HG03439 (cell line): ENCODE data around the gene MUC22.
"Not testable (repeated sequence)": the region's sequence is repeated elsewhere in the genome, so short reads cannot be mapped to it uniquely, and the experiment has no call there.

ENCODE experiments used
- ATAC-seq: cut with Tn5 transposase; IDR thresholded peaks from one replicate; pipeline ENCODE4 v1.9.1; 2021; ENCODE audit warnings: mild to moderate bottlenecking, moderate library complexity; ENCODE audit not compliant: unreplicated experiment

Gene MUC22

DNA sequence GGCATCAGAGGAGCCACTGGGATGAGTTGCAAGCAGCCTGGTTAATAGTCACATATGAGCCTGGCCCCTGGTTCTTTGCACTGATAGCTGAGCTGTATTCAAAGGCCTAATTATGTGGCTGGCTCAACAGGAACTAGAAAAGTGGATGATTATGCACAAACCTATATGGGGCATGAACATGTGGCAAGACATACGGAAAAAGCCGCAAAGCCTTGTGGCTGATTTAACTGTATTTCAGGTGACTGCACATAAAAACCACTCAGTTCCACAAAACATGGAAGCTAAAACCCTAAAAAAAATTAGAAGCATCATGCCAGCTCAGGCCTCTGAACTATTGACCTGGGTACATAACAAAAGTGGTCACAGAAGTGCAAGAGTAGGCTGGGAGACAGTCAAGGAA is 13.0 kb upstream of the MUC22 start:
- ATAC-seq = no peak

DNA sequence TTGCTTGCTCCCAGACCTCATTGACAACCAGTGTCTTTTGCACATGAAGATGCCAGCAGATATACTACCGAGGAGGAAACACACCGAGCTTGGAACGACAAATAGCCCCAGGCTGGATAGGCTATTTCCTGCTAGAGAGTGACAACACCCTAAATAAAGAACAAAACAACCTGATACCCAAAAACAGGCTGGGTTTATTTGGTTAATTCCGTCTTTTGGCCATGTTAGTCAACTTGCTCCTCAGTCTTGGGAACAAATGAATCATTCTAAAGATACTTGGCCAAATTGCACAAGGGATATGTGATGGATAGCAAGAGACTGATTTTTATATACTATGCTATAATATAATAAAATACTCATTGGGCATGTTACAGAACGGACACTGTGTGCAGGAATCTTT is 11.5 kb upstream of the MUC22 start:
- ATAC-seq = no peak

DNA sequence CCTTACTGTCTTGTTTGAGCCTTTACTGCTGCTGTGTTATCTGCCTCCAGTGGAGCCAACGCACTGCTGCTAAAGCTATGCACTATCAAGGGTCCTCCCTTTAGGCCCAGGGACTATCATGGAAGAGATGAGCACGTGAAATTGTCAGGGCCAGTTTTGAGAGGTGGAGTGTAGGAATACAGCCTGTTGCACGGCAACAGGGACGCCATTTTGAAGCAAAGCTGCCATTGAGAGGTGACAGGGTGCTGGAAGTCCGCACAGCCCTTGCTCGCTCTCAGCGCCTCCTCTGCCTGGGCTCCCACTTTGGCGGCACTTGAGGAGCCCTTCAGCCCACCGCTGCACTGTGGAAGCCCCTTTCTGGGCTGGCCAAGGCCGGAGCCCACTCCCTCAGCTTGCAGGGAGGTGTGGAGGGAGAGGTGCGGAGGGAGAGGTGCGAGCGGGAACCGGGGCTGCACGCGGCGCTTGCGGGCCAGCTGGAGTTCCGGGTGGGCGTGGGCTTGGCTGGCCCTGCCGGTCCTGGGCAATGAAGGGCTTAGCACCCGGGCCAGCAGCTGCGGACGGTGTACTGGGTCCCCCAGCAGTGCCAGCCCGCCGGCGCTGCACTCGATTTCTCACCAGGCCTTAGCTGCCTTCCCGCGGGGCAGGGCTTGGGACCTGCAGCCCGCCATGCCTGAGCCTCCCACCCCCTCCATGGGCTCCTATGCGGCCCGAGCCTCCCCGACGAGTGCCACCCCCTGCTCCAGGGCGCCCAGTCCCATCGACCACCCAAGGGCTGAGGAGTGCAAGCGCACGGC is 10.0 kb upstream of the MUC22 start:
- not testable (repeated sequence) for ATAC-seq

DNA sequence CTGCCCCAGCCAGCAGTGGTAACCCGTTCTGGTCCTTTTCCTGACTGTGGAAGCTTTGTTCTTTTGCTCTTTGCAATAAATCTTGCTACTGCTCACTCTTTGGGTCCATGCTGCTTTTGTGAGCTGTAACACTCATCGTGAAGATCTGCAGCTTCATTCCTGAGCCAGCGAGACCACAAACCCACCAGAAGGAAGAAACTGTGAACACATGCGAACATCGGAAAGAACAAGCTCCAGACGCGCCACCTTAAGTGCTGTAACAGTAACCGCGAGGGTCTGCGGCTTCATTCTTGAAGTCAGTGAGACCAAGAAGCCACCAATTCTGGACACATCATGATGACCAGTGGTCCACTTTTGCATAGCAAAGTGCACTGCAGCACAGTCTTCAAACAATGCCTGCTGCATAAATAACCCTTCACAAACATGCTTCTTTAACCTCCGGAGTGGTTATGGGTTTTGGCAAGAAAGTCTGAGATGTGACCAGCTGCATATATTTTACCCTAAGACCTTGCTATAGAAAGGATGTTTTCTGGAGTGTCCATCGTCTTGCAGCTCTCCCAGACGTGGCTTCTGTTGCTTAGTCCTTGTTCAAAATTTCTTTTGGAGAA is 8.9 kb upstream of the MUC22 start:
- no peak for ATAC-seq

DNA sequence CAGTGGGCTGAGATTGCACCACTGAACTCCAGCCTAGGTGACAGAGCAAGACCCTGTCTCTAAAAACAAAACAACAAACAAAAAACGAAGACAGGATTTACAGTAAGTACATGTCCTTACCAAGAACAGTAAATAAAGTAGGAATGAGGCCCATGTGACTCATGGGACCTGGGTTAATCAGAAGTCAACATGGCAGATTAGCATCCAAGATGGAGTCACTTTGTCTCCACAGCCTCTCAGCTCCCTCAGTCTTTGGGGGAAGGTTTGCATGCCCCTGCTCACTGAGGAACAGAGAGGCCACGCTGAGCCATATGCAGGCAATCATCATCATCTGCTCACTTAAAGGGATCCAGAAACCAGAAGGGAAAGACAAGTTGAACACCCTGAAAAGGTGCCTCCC is 7.8 kb upstream of the MUC22 start:
- no peak for ATAC-seq

DNA sequence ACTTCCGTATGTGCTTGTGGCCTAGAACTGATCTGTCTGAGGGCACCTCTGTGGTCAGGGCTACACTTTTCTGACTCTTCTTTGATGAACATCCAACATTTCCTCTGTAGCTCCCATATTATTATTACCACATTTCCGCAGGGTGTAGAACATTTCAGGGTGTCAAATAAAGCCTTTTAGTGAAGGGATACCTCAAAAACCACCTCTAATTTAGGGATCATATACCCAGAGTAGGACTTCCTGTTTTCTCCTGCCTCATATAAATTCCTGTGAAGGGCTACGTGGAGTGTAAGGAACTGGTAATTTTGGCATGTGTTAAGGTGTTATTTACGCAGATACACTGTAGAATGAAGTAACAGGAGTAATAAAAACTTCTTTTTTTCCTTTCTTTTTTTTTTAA is 5.5 kb upstream of the MUC22 start:
- ATAC-seq = no peak

DNA sequence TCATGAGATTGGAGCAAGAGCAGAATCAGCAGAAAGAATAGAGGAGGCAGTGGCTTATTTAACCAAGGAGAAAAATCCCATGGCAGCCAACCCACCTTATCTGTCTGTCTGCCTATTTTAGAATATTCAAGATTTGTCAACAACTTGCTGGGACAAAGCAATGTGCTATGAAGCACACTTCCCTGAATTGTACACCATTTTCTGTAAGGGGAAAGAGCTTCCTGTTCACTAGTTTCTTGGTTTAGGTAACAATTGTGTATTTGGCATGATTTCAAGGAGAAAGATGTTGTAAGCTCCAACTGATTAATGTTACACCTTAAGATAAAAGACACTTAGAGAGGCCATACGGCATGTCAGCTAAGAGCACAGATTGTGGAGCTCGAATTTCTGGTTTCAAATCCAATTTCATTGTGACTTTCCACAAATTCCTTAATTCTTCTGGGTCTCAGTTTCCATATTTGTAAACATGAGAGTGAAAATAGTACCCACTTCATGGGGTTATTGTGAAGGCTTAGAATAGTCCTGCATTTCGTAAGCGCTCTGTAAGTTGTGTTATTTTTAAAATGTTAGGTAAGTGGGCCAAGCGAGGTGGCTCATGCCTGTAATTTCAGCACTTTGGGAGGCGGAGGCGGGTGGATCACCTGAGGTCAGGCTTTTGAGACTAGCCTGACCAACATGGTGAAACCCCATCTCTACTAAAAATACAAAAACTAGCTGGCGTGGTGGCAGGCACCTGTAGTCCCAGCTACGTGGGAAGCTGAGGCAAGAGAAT is 4.8 kb upstream of the MUC22 start:
- no peak for ATAC-seq

DNA sequence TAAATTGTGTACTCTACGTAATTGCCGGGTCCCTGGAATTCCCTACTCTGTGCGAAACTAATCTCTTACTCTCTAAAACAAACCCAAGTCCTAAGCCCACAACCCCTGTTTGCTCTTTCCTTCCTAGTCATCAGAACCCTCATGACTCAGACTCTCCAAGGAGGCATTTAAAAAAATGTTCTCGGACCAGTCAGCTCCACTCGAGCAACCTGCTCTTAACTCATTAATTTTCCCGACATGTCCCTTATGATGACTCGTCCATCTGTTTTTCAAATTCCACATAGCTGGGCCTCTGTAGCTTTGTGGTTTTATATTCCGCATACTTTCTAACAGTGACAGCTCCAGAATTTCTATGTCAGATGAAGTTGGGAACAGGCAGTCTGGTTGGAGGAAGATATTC is 2.6 kb upstream of the MUC22 start:
- ATAC-seq = no peak

DNA sequence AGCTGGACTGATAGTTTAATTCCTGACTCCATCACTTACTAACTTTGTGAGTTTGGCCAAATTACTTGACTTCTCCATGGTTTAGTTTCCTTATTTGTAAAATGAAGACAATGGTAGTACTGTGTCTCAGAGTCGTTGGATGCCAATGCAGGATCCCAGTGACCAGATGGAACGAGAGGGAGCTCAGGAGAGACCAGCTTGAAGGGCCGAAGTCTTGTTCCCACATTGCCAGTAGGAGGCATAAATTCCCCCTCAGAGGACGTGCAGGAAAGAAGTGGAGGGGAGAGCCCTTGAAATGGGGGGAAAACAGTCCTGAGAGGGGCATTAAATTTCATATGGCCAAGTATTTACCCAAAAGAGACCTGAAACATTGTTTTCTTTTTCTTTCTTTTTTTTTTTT is 2.1 kb upstream of the MUC22 start:
- no peak for ATAC-seq

DNA sequence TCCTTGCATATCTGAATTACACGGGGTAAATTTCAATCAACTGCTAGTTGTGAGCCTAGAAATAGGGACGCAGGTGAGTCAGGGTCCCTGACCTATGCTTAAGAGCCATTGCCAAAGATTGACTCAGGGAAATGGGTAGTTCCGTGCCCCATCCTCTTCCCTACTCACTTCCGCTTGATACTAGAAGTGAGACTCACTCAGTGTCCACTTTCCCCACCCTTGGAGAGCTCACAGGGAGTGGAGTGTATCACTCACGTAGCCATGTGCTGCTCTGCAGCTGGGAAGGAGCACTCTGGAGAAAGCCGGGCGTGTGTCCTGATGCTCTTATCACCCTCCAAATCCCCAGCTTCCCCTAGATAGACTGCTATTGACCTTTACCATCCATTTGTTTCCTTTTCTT is 543 bp upstream of the MUC22 start:
- ATAC-seq = no peak

DNA sequence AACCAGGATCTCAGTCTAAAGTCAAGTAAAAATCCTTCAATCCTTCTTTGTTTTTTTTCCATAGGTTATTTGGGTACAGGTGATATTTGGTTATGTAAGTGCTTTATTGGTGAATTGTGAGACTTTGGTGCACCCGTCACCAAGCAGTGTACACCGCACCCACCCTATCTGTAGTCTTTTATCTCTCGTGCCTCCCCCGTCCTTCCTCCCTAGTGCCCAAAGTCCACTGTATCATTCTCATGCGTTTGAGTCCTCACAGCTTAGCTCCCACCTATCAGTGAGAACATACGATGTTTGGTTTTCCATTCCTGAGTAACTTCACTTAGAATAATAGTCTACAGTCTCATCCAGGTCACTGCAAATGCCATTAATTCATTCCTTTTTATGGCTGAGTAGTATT is 879 bp downstream of the MUC22 start:
- no peak for ATAC-seq

DNA sequence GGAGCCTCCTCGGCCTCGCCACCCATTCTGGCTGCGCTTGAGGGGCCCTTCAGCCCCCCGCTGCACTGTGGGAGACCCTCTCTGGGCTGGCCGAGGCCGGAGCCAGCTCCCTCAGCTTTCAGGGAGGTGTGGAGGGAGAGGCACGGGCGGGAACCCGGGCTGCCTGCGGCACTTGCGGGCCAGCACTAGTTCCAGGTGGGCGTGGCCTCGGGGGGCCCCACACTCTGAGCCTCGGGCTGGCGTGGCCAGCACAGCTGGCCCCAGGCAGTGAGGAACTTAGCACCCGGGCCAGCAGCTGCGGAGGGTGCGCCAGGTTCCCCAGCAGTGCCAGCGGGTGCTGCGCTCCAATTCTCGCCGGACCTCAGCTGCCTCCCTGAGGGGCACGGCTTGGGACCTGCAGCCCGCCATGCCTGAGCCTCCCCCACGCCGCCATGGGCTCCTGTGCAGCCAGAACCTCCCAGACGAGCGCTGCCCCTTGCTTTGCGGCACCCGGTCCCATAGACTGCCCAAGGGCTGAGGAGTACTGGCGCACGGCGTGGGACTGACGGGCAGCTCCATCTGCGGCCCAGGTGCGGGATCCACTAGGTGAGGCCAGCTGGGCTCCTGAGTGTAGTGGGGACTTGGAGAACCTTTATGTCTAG is 6.5 kb downstream of the MUC22 start:
- no peak for ATAC-seq

DNA sequence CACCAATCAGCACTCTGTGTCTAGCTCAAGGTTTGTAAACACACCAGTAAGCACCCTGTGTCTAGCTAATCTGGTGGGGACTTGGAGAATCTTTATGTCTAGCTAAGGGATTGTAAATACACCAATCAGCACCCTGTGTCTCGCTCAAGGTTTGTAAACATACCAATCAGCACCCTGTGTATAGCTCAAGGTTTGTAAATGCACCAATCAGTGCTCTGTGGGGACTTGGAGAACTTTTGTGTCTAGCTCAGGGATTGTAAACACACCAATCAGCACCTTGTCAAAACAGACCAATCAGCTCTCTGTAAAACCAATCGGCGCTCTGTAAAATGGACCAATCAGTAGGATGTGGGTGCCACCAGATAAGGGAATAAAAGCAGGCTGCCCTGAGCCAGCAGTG is 7.2 kb downstream of the MUC22 start:
- ATAC-seq = not testable (repeated sequence)

DNA sequence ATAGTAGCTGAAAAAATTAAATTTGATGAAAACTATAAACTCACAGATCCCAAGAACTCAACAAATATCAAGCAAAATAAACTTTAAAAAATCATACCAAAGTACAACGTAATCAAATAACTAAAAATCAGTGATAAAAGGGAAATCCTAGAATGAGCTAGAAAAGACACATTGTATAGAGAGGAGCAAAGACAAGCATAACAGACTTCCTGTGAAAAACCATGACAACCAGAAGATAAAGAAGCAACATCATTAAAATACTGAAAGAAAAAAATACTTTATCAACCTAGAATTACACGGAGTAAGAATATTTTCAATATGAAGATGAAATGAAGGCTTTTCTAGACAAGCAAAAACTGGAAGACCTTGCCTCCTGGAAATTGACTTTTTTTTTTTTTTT is 9.8 kb downstream of the MUC22 start:
- no peak for ATAC-seq

DNA sequence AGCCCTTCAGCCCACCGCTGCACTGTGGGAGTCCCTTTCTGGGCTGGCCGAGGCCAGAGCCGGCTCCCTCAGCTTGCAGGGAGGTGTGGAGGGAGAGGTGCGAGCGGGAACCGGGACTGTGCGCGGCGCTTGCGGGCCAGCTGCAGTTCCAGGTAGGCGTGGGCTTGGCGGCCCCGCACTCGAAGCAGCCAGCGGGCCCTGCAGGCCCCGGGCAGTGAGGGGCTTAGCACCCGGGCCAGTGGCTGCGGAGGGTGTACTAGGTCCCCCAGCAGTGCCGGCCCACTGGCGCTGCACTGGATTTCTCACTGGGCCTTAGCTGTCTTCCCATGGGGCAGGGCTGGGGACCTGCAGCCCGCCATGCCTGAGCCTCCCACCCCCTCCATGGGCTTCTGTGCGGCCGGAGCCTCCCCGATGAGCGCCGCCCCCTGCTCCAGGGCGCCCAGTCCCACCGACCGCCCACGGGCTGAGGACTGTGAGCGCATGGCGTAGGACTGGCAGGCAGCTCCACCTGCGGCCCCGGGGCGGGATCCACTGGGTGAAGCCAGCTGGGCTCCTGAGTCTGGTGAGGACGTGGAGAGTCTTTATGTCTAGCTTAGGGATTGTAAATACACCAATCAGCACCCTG is 10.5 kb downstream of the MUC22 start:
- ATAC-seq = not testable (repeated sequence)

DNA sequence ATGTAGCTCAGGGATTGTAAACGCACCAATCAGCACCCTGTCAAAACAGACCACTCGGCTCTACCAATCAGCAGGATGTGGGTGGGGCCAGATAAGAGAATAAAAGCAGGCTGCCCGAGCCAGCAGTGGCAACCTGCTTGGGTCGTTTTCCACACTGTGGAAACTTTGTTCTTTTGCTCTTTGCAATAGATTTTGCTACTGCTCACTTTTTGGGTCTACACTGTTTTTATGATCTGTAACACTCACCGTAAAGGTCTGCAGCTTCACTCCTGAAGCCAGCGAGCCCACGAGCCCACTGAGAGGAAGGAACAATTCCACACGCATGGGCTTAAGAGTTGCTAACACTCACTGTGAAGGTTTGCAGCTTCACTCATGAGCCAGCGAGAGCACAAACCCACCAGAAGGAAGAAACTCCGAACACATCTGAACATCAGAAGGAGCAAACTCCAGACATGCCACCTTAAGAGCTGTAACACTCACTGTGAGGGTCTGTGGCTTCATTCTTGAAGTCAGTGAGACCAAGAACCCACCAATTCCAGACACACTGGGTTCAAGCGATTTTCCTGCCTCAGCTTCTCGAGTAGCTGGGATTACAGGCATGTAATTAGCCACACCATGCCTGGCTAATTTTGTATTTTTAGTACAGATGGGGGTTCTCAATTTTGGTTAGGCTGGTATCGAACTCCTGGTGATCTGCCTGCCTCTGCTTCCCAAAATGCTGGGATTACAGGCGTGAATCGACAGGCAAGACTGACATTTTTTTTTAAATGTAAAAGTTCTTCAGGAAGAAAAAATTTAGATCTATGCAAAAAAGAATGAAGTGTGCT is 11.6 kb downstream of the MUC22 start:
- not testable (repeated sequence) for ATAC-seq

DNA sequence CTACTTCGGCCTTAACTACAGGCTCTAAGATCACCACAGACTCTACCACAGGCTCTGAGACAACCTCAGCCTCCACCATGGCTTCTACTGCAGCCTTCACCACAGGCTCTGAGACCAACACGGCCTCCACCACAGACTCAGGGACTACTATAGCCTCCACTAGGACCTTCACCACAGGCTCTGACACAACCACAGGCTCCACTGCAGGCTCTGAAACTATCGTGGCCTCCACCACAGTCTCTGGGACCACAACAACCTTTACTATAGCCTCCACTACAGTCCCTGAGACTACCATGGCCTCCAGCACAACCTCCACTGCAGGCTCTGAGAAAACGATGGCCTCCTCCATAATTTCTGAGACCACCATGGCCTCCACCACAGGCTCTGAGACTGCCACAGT is 15.3 kb downstream of the MUC22 start:
- ATAC-seq = no peak

DNA sequence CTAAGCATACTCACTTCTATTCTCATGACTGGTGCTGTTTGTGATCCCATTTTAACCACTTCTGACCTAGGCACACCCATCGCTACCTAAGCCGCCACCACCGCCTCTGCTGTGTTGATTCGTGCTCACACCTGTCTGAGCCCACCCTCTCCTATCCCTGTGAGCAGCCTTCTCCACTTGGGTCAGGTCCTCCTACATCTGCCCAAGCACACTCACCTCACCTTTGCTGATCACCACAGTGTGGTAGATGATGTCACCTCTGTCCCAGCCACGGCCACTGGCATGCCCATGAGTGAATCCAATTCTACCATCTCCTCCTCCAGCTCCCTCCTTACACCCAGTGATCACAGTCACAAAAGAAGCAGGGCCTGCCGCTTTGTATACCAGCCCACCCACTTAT is 20.8 kb downstream of the MUC22 start:
- ATAC-seq = no peak

DNA sequence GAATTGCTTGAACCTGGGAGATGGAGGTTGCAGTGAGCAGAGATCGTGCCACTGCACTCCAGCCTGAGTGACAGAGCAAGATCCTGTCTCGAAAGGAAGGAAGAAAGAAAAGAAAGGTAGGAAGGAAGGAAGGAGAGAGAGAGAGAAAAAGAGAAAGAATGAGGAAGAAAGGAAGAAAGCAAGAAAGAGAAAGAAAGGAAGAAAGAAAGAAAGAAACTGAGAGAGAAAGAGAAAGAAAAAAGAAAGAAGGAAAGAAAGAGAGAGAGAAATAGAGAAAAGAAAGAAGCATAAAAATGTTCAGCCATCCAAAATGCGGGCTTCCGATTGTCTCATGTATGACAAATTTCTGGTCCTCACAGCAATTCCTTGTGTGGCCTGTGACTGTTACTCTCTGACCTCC is 22.8 kb downstream of the MUC22 start:
- no peak for ATAC-seq

DNA sequence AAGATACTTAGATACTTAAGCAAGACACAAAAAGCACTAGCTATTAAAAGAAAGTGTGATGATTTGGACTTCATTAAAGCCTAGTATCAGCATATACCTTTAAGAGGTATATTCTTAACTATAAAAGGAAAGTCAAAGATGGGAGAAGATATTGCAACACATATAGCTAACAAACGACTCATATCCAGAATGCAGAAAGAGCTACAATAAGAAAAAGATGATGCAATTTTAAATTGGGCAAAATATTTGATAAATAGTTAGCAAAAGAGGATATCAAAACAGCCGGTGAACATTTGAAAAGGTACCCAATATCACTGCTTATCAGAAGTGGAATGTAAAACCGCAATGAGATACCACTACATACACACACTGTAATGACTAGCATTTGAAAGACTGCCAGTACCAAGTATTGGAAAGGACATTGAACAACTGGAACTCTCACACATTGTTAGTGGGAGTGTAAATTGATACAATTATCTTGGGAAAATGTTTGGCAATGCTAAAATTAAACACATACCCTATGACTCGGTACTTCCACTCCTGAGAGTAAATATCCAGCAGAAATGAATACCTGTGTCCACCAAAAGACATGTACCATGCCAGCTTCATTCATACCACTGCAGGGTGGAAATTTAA is 25.7 kb downstream of the MUC22 start:
- ATAC-seq = no peak
